Measurements from ENCODE around the gene USH1G.
"Not testable (repeated sequence)": the region's sequence is repeated elsewhere in the genome, so short reads cannot be mapped to it uniquely, and the experiment has no call there.

USH1G gene

GRCh38 chr17:74906214-74906793 lies 16.8 kb downstream of the USH1G start:
- H3K4me3 ChIP-seq (ENCODE audit: low read depth, low read length) = not testable (repeated sequence)

GRCh38 chr17:74904687-74905409 lies 18.2 kb downstream of the USH1G start:
- H3K4me3 ChIP-seq (ENCODE audit: low read depth, low read length) = no peak overlapping the region

GRCh38 chr17:74903671-74904070 lies 19.4 kb downstream of the USH1G start:
- H3K4me3 ChIP-seq (ENCODE audit: low read depth, low read length) = no peak overlapping the region

GRCh38 chr17:74903034-74903433 lies 20.0 kb downstream of the USH1G start:
- H3K4me3 ChIP-seq (ENCODE audit: low read depth, low read length) = no peak overlapping the region

GRCh38 chr17:74901353-74902135 lies 21.5 kb downstream of the USH1G start:
- no peak overlapping the region for H3K4me3 ChIP-seq (ENCODE audit: low read depth, low read length)

- no peak overlapping the region for H3K4me3 ChIP-seq (ENCODE audit: low read depth, low read length)
Measured at GRCh38 chr17:74900208-74900607, 22.8 kb downstream of the USH1G start.

- no peak overlapping the region for H3K4me3 ChIP-seq (ENCODE audit: low read depth, low read length)
Measured at GRCh38 chr17:74898376-74898946, 24.6 kb downstream of the USH1G start.

GRCh38 chr17:74893936-74894671 lies 29.0 kb downstream of the USH1G start:
- peak overlapping the region; percentile 53 for H3K4me3 ChIP-seq (ENCODE audit: low read depth, low read length)

- H3K4me3 ChIP-seq (ENCODE audit: low read depth, low read length) = peak within 1 kb of the TSS; percentile 53
Measured at GRCh38 chr17:74892974-74893911, 29.8 kb downstream of the USH1G start, which contains the start of gene FADS6. FADS6 (minus strand) TSS chr17:74893633; CDS start chr17:74893595, 38 bp downstream.

- H3K4me3 ChIP-seq (ENCODE audit: low read depth, low read length) = no peak overlapping the region
Measured at GRCh38 chr17:74892013-74892841, 30.8 kb downstream of the USH1G start.

- H3K4me3 ChIP-seq (ENCODE audit: low read depth, low read length) = no peak overlapping the region
Measured at GRCh38 chr17:74890554-74890953, 32.5 kb downstream of the USH1G start.

GRCh38 chr17:74888469-74888868 lies 34.6 kb downstream of the USH1G start:
- no peak overlapping the region for H3K4me3 ChIP-seq (ENCODE audit: low read depth, low read length)

- no peak overlapping the region for H3K4me3 ChIP-seq (ENCODE audit: low read depth, low read length)
Measured at GRCh38 chr17:74883241-74883745, 39.8 kb downstream of the USH1G start.

GRCh38 chr17:74882517-74883240 lies 40.4 kb downstream of the USH1G start:
- no peak overlapping the region for H3K4me3 ChIP-seq (ENCODE audit: low read depth, low read length)

GRCh38 chr17:74881073-74881472 lies 42.0 kb downstream of the USH1G start:
- H3K4me3 ChIP-seq (ENCODE audit: low read depth, low read length) = no peak overlapping the region

- H3K4me3 ChIP-seq (ENCODE audit: low read depth, low read length) = no peak overlapping the region
Measured at GRCh38 chr17:74879308-74879707, 43.7 kb downstream of the USH1G start.

- H3K4me3 ChIP-seq (ENCODE audit: low read depth, low read length) = no peak overlapping the region
Measured at GRCh38 chr17:74878658-74879057, 44.4 kb downstream of the USH1G start.

All from iPS-11a (cell line).